ENCODE data around the gene PERM1. TPM values are rescaled to one million over a fixed set of nuclear protein-coding genes. Genes with fewer than 3 reads are reported as not detected.

PERM1 gene
- total RNA-seq, 1 experiment from 2014 or later: not detected

DNA sequence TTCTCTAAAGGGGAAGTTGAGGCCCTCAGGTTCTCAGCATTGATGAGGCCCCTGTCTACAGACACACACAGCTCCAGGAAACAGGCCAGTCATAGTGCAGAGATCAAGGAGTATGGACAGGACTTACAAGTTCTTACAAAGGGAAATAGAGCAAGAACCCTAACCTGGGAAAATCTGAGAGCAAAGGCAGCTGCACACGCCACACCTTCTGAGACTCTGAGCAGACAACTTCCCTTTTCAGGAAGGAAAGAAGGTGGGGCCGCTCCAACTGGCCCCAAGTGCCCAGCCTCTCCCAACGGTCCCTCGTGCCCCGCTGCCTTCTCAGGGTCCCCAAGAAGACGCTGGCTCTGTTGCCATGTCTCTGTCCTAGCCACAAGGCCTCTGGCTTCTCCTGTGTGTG, 26.4 kb downstream of the PERM1 start:
- H3K4me3 Mint-ChIP-seq: no peak overlapping the region
- H3K27ac Mint-ChIP-seq: no peak overlapping the region
- ATAC-seq (no peak), DNase-seq (ENCODE audit: low spot score) (no peak)
- no peaks in the 10 kb centered on the region for H3K9me3 Mint-ChIP-seq
- ChIA-PET POLR2A (no interaction called here), CTCF (no interaction called here)
- TF ChIP-seq, protein P1, sequence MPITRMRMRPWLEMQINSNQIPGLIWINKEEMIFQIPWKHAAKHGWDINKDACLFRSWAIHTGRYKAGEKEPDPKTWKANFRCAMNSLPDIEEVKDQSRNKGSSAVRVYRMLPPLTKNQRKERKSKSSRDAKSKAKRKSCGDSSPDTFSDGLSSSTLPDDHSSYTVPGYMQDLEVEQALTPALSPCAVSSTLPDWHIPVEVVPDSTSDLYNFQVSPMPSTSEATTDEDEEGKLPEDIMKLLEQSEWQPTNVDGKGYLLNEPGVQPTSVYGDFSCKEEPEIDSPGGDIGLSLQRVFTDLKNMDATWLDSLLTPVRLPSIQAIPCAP (CRISPR knock-in tag; IDR thresholded peaks at IDR 0.05): no peak
- TF ChIP-seq ZMAT4 (CRISPR knock-in tag; IDR thresholded peaks at IDR 0.05): no peak
- no peak for TF ChIP-seq HMGA2 (CRISPR knock-in tag; IDR thresholded peaks at IDR 0.05)
- TF ChIP-seq RELA (CRISPR knock-in tag; IDR thresholded peaks at IDR 0.05; ENCODE audit: borderline replicate concordance): no peak
- no peak for TF ChIP-seq ZNF232 (CRISPR knock-in tag; IDR thresholded peaks at IDR 0.05)
- TF ChIP-seq, protein P2, sequence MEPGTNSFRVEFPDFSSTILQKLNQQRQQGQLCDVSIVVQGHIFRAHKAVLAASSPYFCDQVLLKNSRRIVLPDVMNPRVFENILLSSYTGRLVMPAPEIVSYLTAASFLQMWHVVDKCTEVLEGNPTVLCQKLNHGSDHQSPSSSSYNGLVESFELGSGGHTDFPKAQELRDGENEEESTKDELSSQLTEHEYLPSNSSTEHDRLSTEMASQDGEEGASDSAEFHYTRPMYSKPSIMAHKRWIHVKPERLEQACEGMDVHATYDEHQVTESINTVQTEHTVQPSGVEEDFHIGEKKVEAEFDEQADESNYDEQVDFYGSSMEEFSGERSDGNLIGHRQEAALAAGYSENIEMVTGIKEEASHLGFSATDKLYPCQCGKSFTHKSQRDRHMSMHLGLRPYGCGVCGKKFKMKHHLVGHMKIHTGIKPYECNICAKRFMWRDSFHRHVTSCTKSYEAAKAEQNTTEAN (CRISPR knock-in tag; IDR thresholded peaks at IDR 0.05): no peak
- no peak for TF ChIP-seq HMGXB4 (CRISPR knock-in tag; IDR thresholded peaks at IDR 0.05)
- no peak for TF ChIP-seq MYBL2 (CRISPR knock-in tag; IDR thresholded peaks at IDR 0.05)
- no peak for TF ChIP-seq NR1H2 (CRISPR knock-in tag; IDR thresholded peaks at IDR 0.05)
- no peak for TF ChIP-seq ZNF416 (CRISPR knock-in tag; IDR thresholded peaks at IDR 0.05)
- TF ChIP-seq, protein P3, sequence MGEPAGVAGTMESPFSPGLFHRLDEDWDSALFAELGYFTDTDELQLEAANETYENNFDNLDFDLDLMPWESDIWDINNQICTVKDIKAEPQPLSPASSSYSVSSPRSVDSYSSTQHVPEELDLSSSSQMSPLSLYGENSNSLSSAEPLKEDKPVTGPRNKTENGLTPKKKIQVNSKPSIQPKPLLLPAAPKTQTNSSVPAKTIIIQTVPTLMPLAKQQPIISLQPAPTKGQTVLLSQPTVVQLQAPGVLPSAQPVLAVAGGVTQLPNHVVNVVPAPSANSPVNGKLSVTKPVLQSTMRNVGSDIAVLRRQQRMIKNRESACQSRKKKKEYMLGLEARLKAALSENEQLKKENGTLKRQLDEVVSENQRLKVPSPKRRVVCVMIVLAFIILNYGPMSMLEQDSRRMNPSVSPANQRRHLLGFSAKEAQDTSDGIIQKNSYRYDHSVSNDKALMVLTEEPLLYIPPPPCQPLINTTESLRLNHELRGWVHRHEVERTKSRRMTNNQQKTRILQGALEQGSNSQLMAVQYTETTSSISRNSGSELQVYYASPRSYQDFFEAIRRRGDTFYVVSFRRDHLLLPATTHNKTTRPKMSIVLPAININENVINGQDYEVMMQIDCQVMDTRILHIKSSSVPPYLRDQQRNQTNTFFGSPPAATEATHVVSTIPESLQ (CRISPR knock-in tag; IDR thresholded peaks at IDR 0.05): no peak
- H3K27me3 Mint-ChIP-seq (ENCODE audit: low read depth): peaks cover 9% of the 10 kb centered on the region
- H3K36me3 Mint-ChIP-seq: peaks cover 35% of the 10 kb centered on the region
- peaks cover 11% of the 10 kb centered on the region for H3K4me1 Mint-ChIP-seq

DNA sequence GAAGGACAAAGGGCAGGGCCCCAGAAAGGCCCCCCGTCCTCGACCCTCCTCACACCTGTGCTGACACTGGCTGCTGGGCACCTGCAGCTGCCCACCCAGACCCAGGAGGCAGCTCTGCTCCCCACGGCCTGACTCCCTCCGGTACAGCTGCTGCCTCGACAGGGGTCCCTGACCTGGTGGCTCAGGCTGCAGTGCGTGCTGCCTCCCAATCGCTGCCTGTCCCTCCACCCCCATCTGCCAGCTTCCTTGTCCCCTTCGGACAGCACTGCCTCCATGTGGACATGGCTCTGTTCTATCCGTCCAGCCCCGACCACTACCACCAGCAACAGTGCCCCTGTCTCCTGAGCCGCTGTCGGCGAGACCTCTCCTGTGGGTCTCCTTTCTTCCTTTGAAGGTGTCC, 27.0 kb downstream of the PERM1 start:
- no peaks in the 10 kb centered on the region for H3K9me3 Mint-ChIP-seq
- H3K4me3 Mint-ChIP-seq: no peak overlapping the region
- peaks cover 11% of the 10 kb centered on the region for H3K4me1 Mint-ChIP-seq
- ChIA-PET POLR2A (no interaction called here), CTCF (no interaction called here)
- DNase-seq (ENCODE audit: low spot score): no peak
- H3K27me3 Mint-ChIP-seq (ENCODE audit: low read depth): peaks cover 4% of the 10 kb centered on the region
- peaks cover 40% of the 10 kb centered on the region for H3K36me3 Mint-ChIP-seq
- ATAC-seq: no peak
- no peak overlapping the region for H3K27ac Mint-ChIP-seq
- no peak for TF ChIP-seq NFE2L1 (CRISPR knock-in tag; IDR thresholded peaks at IDR 0.05)
- TF ChIP-seq OVOL2 (CRISPR knock-in tag; IDR thresholded peaks at IDR 0.05; ENCODE audit: borderline replicate concordance): no peak
- no peak for TF ChIP-seq SMAD4 (CRISPR knock-in tag; IDR thresholded peaks at IDR 0.05)
- TF ChIP-seq ZNF219 (CRISPR knock-in tag; IDR thresholded peaks at IDR 0.05; ENCODE audit: borderline replicate concordance): no peak
- TF ChIP-seq, protein P4, sequence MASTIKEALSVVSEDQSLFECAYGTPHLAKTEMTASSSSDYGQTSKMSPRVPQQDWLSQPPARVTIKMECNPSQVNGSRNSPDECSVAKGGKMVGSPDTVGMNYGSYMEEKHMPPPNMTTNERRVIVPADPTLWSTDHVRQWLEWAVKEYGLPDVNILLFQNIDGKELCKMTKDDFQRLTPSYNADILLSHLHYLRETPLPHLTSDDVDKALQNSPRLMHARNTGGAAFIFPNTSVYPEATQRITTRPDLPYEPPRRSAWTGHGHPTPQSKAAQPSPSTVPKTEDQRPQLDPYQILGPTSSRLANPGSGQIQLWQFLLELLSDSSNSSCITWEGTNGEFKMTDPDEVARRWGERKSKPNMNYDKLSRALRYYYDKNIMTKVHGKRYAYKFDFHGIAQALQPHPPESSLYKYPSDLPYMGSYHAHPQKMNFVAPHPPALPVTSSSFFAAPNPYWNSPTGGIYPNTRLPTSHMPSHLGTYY (CRISPR knock-in tag; IDR thresholded peaks at IDR 0.05): no peak
- TF ChIP-seq FOXP4 (CRISPR knock-in tag; IDR thresholded peaks at IDR 0.05): no peak
- TF ChIP-seq, protein P5, sequence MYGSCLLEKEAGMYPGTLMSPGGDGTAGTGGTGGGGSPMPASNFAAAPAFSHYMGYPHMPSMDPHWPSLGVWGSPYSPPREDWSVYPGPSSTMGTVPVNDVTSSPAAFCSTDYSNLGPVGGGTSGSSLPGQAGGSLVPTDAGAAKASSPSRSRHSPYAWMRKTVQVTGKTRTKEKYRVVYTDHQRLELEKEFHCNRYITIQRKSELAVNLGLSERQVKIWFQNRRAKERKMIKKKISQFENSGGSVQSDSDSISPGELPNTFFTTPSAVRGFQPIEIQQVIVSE (CRISPR knock-in tag; IDR thresholded peaks at IDR 0.05; ENCODE audit: borderline replicate concordance): no peak
- no peak for TF ChIP-seq TCF7 (CRISPR knock-in tag; IDR thresholded peaks at IDR 0.05; ENCODE audit: low read depth)
- no peak for TF ChIP-seq TEAD4 (CRISPR knock-in tag; IDR thresholded peaks at IDR 0.05)
- TF ChIP-seq, protein P1 (CRISPR knock-in tag; IDR thresholded peaks at IDR 0.05): no peak
- TF ChIP-seq RORB (CRISPR knock-in tag; IDR thresholded peaks at IDR 0.05): no peak

All from WTC11 (cell line).